ENCODE data around the gene RALB.
A peak's percentile ranks its signal among the peaks of the same experiment; 100 is the strongest.

RALB gene, protein sequence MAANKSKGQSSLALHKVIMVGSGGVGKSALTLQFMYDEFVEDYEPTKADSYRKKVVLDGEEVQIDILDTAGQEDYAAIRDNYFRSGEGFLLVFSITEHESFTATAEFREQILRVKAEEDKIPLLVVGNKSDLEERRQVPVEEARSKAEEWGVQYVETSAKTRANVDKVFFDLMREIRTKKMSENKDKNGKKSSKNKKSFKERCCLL

DNA sequence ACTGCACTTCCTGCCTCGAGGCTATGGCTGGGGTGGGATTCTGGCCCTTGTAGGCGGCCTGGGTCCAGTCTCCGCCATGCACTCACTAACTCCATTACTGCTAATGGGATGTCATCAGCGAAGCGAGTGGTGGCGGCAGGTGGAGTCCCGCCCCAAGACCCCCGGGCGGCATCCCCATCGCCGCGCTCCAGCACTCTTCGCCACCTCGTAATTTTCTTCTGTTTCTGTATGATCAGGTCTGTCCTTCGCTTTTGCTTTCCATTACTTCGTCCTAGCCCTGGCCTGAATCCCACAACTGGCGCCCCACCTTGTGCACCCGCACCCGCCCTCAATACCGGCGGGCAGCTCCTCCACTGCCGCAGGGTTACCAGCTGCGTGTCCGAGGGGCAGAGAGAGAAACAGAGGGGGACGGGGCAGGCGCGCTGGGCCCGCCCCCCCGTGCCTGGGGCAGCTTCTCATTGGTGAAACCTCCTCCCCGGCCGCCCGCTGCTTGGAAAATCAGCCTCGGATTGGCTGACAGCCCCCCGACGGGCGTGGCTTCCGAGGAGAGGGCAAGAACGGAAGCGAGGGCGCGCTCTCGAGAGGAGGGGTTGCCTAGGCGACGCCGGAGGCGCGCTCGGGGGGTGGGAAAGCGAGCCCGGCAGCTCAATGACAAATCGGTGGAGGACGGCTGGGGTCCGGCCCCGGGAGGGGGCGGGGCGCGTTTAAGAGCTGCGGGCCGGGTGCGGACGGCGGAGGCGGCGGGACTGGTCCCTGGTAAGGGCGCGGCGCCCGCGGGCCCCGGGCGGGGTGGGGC, at the start of gene RALB:
Gene RALB (plus strand): TSS at position 628 of the 796 bp plus-strand sequence. CDS start 25,813 bp downstream, outside the sequence.
- peak within 1 kb of the TSS; percentile 63 for H3K4me3 ChIP-seq (ENCODE audit: low read depth, low read length)
- TF ChIP-seq, protein P1, sequence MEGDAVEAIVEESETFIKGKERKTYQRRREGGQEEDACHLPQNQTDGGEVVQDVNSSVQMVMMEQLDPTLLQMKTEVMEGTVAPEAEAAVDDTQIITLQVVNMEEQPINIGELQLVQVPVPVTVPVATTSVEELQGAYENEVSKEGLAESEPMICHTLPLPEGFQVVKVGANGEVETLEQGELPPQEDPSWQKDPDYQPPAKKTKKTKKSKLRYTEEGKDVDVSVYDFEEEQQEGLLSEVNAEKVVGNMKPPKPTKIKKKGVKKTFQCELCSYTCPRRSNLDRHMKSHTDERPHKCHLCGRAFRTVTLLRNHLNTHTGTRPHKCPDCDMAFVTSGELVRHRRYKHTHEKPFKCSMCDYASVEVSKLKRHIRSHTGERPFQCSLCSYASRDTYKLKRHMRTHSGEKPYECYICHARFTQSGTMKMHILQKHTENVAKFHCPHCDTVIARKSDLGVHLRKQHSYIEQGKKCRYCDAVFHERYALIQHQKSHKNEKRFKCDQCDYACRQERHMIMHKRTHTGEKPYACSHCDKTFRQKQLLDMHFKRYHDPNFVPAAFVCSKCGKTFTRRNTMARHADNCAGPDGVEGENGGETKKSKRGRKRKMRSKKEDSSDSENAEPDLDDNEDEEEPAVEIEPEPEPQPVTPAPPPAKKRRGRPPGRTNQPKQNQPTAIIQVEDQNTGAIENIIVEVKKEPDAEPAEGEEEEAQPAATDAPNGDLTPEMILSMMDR (IDR thresholded peaks at IDR 0.05; ENCODE audit: borderline replicate concordance, insufficient read depth, low read depth, low read length), result no peak

DNA sequence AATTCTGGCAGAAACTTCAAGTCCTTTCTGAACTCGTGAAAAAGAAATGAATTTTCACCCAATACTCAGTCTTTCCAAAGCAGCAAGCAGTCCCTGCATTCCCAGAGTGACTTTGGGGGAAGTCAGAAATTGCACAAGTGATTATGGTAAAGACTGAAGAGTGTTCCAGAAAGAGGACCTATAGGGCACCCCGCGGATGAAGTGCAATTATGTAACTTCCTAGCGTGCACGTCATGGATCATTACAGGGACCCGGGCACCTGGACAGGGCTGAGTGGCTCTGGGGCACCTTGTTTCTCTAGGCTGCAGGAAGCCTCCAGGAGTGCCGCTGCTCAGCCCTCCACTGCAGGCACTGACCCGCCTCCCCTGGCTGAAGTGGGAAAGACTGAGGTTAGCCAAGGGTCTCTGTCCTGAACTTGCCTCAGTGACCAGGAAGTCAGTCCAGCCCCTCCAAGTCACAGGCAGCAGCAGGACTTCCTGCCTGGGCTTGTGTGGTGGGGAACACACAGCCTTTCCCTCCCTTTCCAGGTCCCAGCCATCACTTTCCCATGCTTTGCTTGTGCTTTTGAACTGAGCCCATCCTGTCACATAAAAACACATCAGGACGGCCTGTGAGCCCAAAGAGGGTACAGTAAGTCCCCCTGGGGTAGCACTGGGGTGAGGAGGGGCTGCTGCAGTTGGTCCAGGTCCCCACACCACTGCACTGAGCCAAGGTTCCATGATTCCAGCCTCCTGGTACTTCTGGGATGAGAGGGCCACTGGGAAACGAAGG, 49.2 kb upstream of the RALB start:
- TF ChIP-seq, protein P1 (IDR thresholded peaks at IDR 0.05; ENCODE audit: borderline replicate concordance, insufficient read depth, low read depth, low read length), result no peak
- H3K4me3 ChIP-seq (ENCODE audit: low read depth, low read length), result no peak overlapping the region

DNA sequence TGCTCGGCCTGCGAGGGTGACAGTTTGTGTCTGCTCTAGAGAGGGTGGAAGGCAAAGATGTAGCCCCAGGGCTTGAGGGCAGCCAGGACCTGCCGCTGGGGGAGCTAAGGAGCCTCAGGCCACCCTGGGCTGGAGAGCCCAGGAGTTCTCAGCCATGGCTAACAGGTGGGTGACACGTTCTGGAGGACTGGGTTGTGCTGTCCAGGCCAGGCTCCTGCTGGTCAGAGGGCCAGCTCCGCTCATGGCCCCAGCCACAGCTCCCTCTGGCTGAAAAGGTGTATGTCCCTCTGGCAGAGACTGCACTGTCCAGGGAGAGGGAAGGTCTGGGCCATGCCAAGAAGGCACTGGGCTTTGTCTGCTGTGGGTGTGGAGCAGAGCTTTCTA, 48.6 kb upstream of the RALB start:
- H3K4me3 ChIP-seq (ENCODE audit: low read depth, low read length), result no peak overlapping the region
- TF ChIP-seq, protein P1 (IDR thresholded peaks at IDR 0.05; ENCODE audit: borderline replicate concordance, insufficient read depth, low read depth, low read length), result no peak

DNA sequence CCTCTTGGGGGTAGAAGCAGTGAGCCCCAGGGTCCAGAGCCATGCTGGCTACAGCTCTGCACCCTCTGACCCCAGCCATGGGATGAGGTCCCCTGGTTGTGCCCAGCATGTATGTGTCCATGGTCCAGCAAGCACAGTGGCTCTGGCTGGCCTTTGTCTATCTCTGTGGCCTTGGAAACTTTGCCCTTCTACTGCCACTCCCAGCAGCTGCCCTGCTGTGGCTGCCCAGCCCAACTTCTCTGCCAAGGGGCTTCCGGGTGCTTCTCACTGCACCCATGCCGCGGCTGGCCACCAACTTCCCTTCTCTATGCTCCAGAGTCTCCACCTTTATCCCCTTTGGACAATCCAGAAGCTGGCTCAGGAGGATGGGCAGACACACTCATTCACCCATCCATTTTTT, 48.2 kb upstream of the RALB start:
- TF ChIP-seq, protein P1 (IDR thresholded peaks at IDR 0.05; ENCODE audit: borderline replicate concordance, insufficient read depth, low read depth, low read length), result no peak
- H3K4me3 ChIP-seq (ENCODE audit: low read depth, low read length), result no peak overlapping the region

DNA sequence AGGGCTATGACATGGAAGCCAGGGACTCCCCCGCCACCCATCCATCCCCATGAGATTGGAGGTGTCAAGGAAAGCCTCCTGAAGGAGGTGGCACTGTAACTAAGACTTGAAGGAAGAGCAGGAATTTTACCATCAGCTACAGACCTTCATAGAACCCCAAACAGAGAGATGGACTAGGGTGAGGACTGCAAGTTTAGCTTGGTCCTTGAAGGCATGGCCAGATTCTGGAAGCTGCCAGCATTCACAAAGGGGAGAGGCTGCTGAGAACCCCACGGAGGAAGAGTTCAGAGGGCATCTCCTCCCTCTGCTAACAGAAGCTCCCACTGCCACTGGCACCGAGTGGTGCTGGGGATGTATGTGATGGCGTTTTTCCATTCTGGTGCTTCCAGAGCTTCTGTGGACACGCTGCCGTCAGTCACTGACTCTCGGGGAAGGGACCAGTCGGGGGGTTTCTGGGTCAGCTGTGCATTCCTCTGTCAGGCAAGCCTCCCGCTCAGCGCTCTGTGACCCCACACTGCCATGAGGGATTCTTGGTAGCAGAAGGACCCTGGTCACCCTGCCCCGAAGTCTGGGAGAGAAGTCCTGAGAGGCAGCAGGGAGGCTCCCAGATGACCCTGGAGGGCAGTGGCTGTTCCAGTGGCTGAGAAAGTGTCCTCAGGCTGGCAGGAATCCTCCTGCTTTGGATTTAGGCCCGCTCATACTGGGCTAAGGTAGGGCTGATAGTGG, 47.5 kb upstream of the RALB start:
- TF ChIP-seq, protein P1 (IDR thresholded peaks at IDR 0.05; ENCODE audit: borderline replicate concordance, insufficient read depth, low read depth, low read length), result no peak
- H3K4me3 ChIP-seq (ENCODE audit: low read depth, low read length), result no peak overlapping the region

DNA sequence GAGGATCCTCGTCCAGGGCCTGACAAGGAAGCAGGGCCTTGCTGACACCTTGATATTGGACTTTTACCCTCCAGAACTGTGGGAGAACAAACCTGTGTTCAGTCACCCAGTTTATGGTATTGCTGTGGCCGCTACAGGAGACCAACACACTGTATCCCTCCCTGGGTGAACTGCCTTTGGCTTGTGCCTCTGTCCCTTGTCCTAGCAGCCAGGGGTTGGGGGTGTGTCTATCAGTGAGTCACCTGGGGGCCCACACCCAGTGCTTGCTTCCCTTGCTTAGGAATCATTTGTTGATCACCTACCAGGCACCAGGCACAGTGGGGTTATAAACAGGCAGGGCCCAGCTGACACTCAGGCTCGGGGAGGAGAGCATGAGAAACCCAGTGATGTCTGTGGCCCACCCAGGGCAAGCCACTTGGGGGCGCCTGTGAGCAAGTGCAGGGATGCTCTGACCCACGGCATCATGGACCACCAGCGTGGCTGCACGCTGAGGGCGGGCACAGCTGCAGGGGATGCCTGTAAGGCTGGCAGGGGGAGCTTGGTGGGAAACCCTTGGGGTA, 46.5 kb upstream of the RALB start:
- TF ChIP-seq, protein P1 (IDR thresholded peaks at IDR 0.05; ENCODE audit: borderline replicate concordance, insufficient read depth, low read depth, low read length), result peak; percentile 81
- H3K4me3 ChIP-seq (ENCODE audit: low read depth, low read length), result no peak overlapping the region

Data from GM12875 (cell line).